Activated CD4-positive, alpha-beta T cell treated with anti-CD3 and anti-CD28 coated beads, Interleukin-10, Interleukin-2, amounts not matched to agents 100 ng/mL and 50 ng/mL, durations not matched to agents 16 hours and 8 hours (primary cell): Measurements from ENCODE around the gene FAIM.

Experiments used
- DNase-seq: peaks from one replicate; pipeline ENCODE4 v3.0.0-alpha.2; 2020

FAIM gene

DNA sequence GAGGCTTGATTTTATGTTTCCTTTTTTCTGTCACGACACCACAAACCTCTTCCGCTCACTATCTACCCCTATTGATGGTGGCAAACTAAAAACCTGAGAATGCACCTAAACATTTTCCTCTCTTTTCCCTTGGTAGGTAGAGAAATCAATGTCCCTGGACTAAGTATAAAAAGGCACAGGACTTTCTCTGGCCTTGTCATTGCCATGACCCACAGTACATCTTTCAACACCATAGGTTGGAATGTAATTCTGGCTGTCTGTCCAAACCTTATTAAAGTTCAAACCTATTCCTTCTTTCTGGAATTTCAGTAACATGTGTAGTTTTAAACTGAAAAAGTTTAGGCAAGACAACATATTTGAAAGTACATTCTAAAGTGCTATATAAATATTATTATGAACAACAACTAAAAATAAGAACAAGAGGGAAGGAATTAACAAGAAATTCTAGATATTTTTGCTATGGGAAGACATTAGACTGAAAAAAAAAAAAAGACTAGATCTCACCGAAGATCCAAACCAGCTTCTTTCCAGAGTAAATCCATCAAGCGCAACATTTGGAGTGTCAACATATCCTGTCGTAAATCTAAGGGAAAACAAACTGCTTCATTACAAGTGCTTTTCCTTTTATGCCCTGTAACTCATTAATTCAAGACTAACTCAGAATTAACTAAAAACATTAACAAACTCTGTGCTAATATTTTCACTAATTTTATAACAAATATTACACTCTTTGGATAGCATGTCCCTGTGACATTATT is 73.1 kb downstream of the FAIM start:
- no peak for DNase-seq

GRCh38 chr3:138682648-138683047 is 74.1 kb downstream of the FAIM start:
- no peak for DNase-seq
